Heart left ventricle (tissue), 13 donors: ENCODE results near the gene OXTR.

ENCODE experiments used
- CTCF ChIP-seq, 12 donors: fragments of 200-600 bp; sonication (generic) in 4 of 12; IDR thresholded peaks; one replicate each; pipeline versions ENCODE4 v1.5.0 to v1.8.0; 2018 to 2022; ENCODE audit warnings: antibody characterized with exemption in 12 of 12, mild to moderate bottlenecking in 5 of 12
- POLR2A ChIP-seq, 2 donors: fragments of 450-650 bp; IDR thresholded peaks; one replicate each; pipeline ENCODE4 v1.6.1; 2017; ENCODE audit warnings: antibody characterized with exemption in 2 of 2, mild to moderate bottlenecking in 2 of 2, moderate library complexity in 2 of 2
- donor health status: ischemic (EF 13 %, LVEDD 7.1; RV severe dilation, severe dysfunction).
- donor health status: DM: no; HTN: yes; CAD: no.
- donor health status: DM: no; HTN: no; CAD: no.
- donor health status: ischemic (EF 25% LVEDD 6.9; RV normal size, moderate dysfunction).
- donor health status: ischemic (EF 25% LVEDD 5.7; RV mildly dilated, moderate dysfunction).
- donor health status: ischemic (EF 35%, LVEDD 5.7; RV mildly dilated, moderate dysfunction).
- donor health status: nonischemic (EF 11% LVEDD 7.7; RV severe dilation, severe dysfunction).
- donor health status: DM: yes; HTN: yes; CAD: no.
- donor health status: PGD.
- donor health status: ischemic (EF 29% LVEDD 5.4; RV normal size, mild dysfunction).
- donor health status: nonischemic (EF 23%, LVEDD 6.1; RV moderate dilation, normal function).

- TF ChIP-seq CTCF (IDR thresholded peaks at IDR 0.05), result no peak
- TF ChIP-seq POLR2A (IDR thresholded peaks at IDR 0.05), result no peak
These were observed 60.1 kb downstream of the OXTR start for GRCh38 chr3:8709287-8709686.
